GM19043 (cell line): ENCODE results near the gene NXF2B.
A peak's percentile ranks its signal among the peaks of the same experiment; 100 is the strongest.
"Not testable (repeated sequence)": the region's sequence is repeated elsewhere in the genome, so short reads cannot be mapped to it uniquely, and the experiment has no call there.

Experiments used
- ATAC-seq: cut with Tn5 transposase; IDR thresholded peaks from one replicate; pipeline ENCODE4 v1.9.1; 2021; ENCODE audit warnings: low read depth; ENCODE audit not compliant: unreplicated experiment

NXF2B gene

GRCh38 chrX:102439908-102440307 lies at the start of gene NXF2B:
Gene NXF2B, minus strand, starts transcription at chrX:102440008. Its CDS starts 59,972 bp downstream, at chrX:102380036.
- not testable (repeated sequence) for ATAC-seq

GRCh38 chrX:102478765-102479164 lies 39.0 kb upstream of the NXF2B start:
- not testable (repeated sequence) for ATAC-seq

DNA sequence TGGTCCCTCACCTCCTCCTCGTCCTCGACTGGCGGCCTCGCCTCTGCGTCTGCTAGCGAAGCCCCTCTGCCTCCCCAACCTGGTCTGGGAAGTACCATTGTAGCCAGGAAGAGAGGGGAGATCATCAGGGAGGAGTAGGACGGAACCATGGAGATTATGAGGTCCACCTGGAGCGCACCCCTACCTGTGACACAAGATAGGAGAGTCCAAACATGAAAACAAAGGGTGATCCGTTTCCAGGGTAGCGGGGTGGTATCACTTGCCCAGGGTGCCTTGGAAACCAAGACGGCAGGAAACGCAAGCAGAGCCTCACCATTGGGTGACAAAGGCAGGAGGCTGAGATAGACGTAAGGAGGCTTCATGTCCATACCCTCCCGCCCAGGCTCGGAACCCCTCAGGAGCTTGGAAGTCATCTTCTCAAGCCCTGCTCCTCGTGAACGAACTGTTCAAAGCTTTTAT lies 32.0 kb upstream of the NXF2B start, which contains the start of gene TCP11X2:
Gene TCP11X2, minus strand, starts transcription at position 51 of the 459 bp plus-strand sequence.
- ATAC-seq = not testable (repeated sequence)

GRCh38 chrX:102470215-102470614 lies 30.4 kb upstream of the NXF2B start:
- not testable (repeated sequence) for ATAC-seq

DNA sequence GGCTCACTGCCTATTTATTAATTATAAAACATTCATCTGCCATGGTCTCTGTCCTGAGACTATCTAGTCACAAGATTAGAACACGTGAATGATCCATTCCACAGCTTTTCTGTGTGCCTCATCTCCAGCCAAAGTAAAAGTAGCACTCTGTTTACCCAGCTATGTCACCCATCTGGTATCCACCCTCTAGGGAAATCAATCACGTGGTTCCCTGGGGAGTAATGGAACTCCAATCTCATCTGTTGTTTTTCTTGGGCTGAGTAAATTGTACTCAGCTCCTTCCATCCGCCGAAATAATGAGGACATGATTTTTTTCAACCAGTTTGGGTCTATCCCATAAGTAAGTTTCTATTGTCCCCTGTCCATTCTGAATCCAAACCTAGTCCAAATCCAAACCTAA lies 18.8 kb upstream of the NXF2B start:
- not testable (repeated sequence) for ATAC-seq

GRCh38 chrX:102414493-102414892 lies 25.3 kb downstream of the NXF2B start:
- not testable (repeated sequence) for ATAC-seq

DNA sequence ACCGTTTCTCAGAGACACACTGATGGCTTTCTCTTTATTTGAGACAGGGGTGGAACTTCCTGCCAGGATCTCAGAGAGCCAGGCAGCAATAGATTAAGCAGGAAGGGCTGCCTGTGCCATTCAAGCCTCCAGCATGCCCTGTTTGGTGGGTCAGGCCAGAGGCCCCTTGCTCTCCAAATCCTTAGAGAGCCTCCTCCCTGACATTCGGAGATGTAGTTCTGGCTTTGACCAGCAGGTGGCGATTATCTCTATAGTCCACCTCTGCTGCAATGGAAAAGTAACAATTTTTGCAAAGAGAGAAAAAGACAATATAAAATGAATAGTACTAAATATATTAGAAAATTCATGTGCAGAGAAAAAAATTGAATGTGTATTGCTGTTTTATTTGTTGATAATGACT lies 93.9 kb downstream of the NXF2B start:
- peak; percentile 59 for ATAC-seq

GRCh38 chrX:102341867-102342266 lies 97.9 kb downstream of the NXF2B start:
- ATAC-seq = no peak

DNA sequence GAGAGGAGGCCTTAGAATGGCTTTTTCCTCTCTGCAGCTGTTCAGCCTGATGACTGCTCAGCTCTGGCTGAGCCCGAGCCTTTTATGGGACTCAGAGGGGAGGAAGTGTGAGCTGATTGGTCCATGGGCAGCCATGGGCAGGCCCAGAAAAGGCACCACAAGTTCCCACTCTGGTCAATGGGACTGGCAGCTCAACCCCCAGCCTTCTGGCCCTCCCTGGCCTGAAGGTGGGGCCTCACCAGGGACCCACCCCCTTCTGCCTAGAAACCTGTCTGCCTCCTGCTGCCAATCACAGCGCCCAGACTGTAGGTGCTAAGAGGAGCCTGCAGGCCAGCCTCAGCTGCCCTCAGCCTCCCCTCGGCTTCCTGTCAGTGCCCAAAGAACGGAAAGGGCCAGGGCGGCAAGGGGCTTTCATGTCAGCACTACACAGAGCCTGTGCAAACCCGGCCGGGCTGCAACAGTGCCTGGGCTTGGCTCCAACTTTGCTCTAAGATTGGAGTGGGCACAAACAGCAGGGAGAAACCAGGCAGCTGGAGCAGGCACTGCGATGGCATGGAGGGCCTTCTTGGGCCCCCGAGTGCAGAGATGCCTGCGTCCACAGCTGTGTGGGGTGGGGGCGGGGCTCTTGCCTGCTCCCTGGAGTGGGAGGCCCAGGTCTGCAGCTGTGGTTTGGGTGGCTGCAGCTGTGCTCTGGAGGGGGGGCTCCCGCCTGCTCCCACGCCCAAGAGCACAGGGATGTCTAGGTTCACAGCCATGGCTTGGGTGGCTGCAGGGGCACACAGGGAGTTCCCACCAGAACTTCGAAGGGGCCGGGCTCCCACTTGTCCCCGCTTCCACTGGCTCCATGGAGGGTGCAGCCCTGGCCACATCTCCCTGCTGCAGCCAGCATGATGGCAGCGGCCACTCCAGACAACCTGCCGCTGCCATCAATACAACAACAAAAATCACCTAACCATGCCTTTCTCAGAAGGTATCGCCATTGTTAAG lies 100.2 kb downstream of the NXF2B start:
- no peak for ATAC-seq

GRCh38 chrX:102338162-102338561 lies 101.6 kb downstream of the NXF2B start:
- no peak for ATAC-seq
